Calu3 (cell line): ENCODE measurements around the gene FOXP4. TPM values are rescaled to one million over a fixed set of nuclear protein-coding genes. Genes with fewer than 3 reads are reported as not detected.
"Not testable (repeated sequence)": the region's sequence is repeated elsewhere in the genome, so short reads cannot be mapped to it uniquely, and the experiment has no call there.

Experiments
- BruUV-seq: library from RNA; stranded (reverse); fragments of 400-500 nt; replicated peaks from 2 replicates; lab custom pipeline; 2021; lab: Mats Ljungman, UMichigan
- CTCF ChIA-PET: fragments of 300-600 bp; sonication (Branson Sonifier 250); formaldehyde crosslinking; loops from one replicate; lab custom pipeline; 2022; ENCODE audit warnings: antibody characterized with exemption; lab: Charles Lee
- DNase-seq: peaks from one replicate; pipeline ENCODE4 v3.0.0; 2022
- H3K27ac Mint-ChIP-seq: one replicate; pipeline ENCODE4 v1.8.0; 2022; ENCODE audit warnings: mixed read lengths; ENCODE audit not compliant: unreplicated experiment
- H3K27me3 Mint-ChIP-seq: one replicate; pipeline ENCODE4 v1.8.0; 2022; ENCODE audit warnings: mixed read lengths; ENCODE audit not compliant: unreplicated experiment
- H3K36me3 Mint-ChIP-seq: one replicate; pipeline ENCODE4 v1.8.0; 2022; ENCODE audit warnings: mild to moderate bottlenecking, moderate library complexity, mixed read lengths; ENCODE audit not compliant: insufficient read depth, unreplicated experiment
- H3K4me1 Mint-ChIP-seq: one replicate; pipeline ENCODE4 v1.8.0; 2022; ENCODE audit warnings: mild to moderate bottlenecking, low read depth, mixed read lengths; ENCODE audit not compliant: unreplicated experiment
- H3K4me3 Mint-ChIP-seq: one replicate; pipeline ENCODE4 v1.8.0; 2022; ENCODE audit warnings: mild to moderate bottlenecking, low read depth, moderate library complexity, mixed read lengths; ENCODE audit not compliant: unreplicated experiment
- H3K9me3 Mint-ChIP-seq: one replicate; pipeline ENCODE4 v1.8.0; 2022; ENCODE audit warnings: low read depth, mixed read lengths; ENCODE audit not compliant: unreplicated experiment
- intact Hi-C: fragments of 100-400 bp; cut with micrococcal nuclease; formaldehyde crosslinking; loops from one replicate; pipeline ENCODE4 v1.10.0; 2022; ENCODE audit not compliant: unreplicated experiment
- total RNA-seq: library from RNA; stranded (reverse); gene quantifications from 2 replicates; pipeline ENCODE4 v1.2.3, GENCODE V29; 2022
- TF ChIP-seq, protein P1 (sequence below): fragments of 200-600 bp; IDR thresholded peaks from one replicate; pipeline ENCODE4 v1.8.0; 2022; ENCODE audit warnings: antibody characterized with exemption; ENCODE audit not compliant: unreplicated experiment

Gene FOXP4
- total RNA-seq, 1 experiment from 2014 or later, result 47.8 TPM

DNA sequence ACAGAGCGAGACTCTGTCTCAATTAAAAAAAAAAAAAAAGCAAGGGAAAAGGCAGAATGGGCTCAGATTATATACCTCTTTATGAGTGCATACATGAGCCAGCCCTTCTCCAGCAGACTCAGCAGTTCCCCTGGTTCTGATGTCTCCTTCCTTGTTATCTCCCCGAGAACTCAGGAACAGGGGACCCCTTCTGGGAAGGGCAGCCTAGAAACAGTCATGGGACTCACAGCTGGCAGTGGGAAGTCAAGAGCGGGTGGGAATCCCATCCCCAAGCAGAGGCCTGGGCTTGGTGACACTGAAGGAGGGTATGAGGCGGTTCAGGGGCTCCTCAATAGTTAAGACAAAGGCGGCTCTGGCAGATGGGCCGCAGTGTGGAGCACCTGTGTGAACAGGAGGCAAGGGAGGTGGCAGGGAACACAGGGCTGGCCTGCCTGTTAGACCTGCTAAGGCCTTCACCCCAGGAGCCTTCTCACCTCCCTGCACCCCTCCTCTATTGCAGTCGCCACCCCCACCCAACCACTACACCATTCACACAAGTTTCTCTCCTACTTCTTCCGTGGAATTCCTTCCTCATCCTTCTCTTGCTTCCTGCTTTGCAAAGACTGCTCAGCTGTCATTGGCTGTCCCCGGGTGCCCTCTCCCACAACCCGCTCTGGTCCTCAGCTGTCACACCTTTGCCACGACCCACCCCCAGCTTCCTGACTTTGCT is 62.4 kb downstream of the FOXP4 start:
- H3K4me3 Mint-ChIP-seq, result no peak overlapping the region
- no peak for DNase-seq
- intact Hi-C loops, result no loop called here
- no peak overlapping the region for H3K27ac Mint-ChIP-seq
- peaks cover 8% of the 10 kb centered on the region for H3K4me1 Mint-ChIP-seq
- CTCF ChIA-PET, result no interaction called here
- H3K27me3 Mint-ChIP-seq, result peaks cover 37% of the 10 kb centered on the region
- TF ChIP-seq, protein P1, sequence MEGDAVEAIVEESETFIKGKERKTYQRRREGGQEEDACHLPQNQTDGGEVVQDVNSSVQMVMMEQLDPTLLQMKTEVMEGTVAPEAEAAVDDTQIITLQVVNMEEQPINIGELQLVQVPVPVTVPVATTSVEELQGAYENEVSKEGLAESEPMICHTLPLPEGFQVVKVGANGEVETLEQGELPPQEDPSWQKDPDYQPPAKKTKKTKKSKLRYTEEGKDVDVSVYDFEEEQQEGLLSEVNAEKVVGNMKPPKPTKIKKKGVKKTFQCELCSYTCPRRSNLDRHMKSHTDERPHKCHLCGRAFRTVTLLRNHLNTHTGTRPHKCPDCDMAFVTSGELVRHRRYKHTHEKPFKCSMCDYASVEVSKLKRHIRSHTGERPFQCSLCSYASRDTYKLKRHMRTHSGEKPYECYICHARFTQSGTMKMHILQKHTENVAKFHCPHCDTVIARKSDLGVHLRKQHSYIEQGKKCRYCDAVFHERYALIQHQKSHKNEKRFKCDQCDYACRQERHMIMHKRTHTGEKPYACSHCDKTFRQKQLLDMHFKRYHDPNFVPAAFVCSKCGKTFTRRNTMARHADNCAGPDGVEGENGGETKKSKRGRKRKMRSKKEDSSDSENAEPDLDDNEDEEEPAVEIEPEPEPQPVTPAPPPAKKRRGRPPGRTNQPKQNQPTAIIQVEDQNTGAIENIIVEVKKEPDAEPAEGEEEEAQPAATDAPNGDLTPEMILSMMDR, result no peak
- no peaks in the 10 kb centered on the region for H3K9me3 Mint-ChIP-seq
- peaks cover 4% of the 10 kb centered on the region for H3K36me3 Mint-ChIP-seq
- no TSS peak for BruUV-seq

DNA sequence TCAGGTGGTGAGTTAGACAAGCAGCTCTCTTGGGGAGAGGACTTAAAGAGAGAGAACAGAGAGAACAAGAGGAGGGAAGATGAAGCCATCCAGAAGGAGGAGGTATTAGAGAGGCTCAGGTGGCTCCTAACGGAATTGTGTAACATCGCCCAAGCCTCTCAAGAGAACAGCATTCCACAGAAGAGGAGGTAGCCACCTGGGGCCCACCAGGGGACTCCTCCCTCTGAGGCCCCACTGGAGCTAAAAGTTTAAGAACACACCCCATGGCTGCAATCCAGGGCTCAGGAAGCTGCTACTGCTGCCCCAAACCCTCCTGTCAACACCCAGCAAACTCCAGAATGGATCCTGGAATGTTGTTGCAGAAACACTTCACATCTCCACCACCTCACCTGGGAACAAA is 68.5 kb downstream of the FOXP4 start:
- Mint-ChIP-seq H3K27ac (no peak overlapping the region), H3K4me1 (peaks cover 8% of the 10 kb centered on the region), H3K4me3 (no peak overlapping the region), H3K27me3 (peaks cover 55% of the 10 kb centered on the region), H3K9me3 (no peaks in the 10 kb centered on the region), H3K36me3 (no peaks in the 10 kb centered on the region)
- intact Hi-C loops, result no loop called here
- DNase-seq, result no peak
- CTCF ChIA-PET, result interaction anchor here (0.6 to 1.6 kb wide), 3 partner anchors 67 to 151 kb away, joined by 3 to 15 read pairs (median 3); no protein-coding TSS in a partner anchor
- TF ChIP-seq, protein P1, result no peak
- BruUV-seq, result no TSS peak

DNA sequence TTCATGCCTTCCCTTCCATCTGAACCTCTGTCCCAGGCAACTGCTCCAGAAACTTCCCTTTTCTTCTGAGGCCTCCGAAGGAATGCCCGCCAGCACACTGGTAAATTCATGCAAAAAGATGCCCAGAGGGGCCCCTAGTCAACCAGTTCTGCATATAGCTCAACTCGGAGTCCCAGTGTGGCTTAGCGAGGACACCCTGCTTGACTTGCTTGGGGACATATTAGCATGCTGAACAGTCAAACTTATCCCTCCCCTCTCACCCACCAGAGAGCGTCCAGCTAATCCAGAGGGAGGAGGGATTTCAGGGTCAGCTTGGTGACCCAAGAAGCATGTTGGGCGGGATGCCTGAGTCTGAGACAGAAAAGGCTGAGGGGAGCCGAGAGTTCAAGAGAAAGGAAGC is 69.1 kb downstream of the FOXP4 start:
- H3K9me3 Mint-ChIP-seq, result no peaks in the 10 kb centered on the region
- intact Hi-C loops, result no loop called here
- H3K4me3 Mint-ChIP-seq, result no peak overlapping the region
- TF ChIP-seq, protein P1, result no peak
- H3K27ac Mint-ChIP-seq, result no peak overlapping the region
- no peak for DNase-seq
- H3K27me3 Mint-ChIP-seq, result peaks cover 55% of the 10 kb centered on the region
- no TSS peak for BruUV-seq
- H3K36me3 Mint-ChIP-seq, result no peaks in the 10 kb centered on the region
- CTCF ChIA-PET, result interaction anchor here (0.6 to 0.7 kb wide), 2 partner anchors 67 to 152 kb away, joined by 3 to 15 read pairs; no protein-coding TSS in a partner anchor
- peaks cover 7% of the 10 kb centered on the region for H3K4me1 Mint-ChIP-seq

- TF ChIP-seq, protein P1, result no peak
- Mint-ChIP-seq H3K4me1 (no peaks in the 10 kb centered on the region), H3K27ac (no peak overlapping the region), H3K9me3 (peaks cover 3% of the 10 kb centered on the region), H3K36me3 (peaks cover 4% of the 10 kb centered on the region), H3K4me3 (no peak overlapping the region), H3K27me3 (peaks cover 61% of the 10 kb centered on the region)
- CTCF ChIA-PET, result interaction anchor here (1.1 kb wide), 1 partner anchor 29 kb away, joined by 3 read pairs; no protein-coding TSS in a partner anchor
- no peak for DNase-seq
- no TSS peak for BruUV-seq
- intact Hi-C loops, result no loop called here
Observed at GRCh38 chr6:41618598-41618997, 72.4 kb downstream of the FOXP4 start.

DNA sequence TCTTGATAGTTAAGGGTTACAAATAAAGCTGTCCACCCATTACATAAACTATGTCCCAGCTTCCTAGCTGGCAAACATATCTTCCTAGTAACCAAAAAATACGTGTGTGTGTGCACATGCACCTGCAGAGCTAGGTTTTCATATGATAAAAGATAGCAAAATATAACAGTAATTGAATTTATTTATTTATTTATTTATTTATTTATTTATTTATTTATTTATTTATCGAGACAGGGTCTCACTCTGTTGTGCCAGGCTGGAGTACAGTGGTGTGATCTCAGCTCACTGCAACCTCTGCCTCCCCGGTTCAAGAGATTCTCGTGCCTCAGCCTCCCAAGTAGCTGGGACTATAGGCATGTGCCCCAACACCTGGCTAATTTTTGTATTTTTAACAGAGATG is 73.0 kb downstream of the FOXP4 start:
- DNase-seq, H3K27ac Mint-ChIP-seq, H3K4me1 Mint-ChIP-seq, intact Hi-C loops, H3K36me3 Mint-ChIP-seq, H3K4me3 Mint-ChIP-seq, BruUV-seq, H3K9me3 Mint-ChIP-seq: not testable (repeated sequence)
- peaks cover 60% of the 10 kb centered on the region for H3K27me3 Mint-ChIP-seq
- CTCF ChIA-PET, result interaction anchor here (1.1 kb wide), 1 partner anchor 29 kb away, joined by 3 read pairs; no protein-coding TSS in a partner anchor
